ENCODE data around the gene ARHGEF38.
A peak's percentile ranks its signal among the peaks of the same experiment; 100 is the strongest.
"Not testable (repeated sequence)": the region's sequence is repeated elsewhere in the genome, so short reads cannot be mapped to it uniquely, and the experiment has no call there.

The ARHGEF38 gene

GRCh38 chr4:105600951-105601350 is 48.5 kb downstream of the ARHGEF38 start:
- DNase-seq = no peak
- in situ Hi-C loops (cut with HindIII; ENCODE audit: low pct_ligation_motif_present, low pct_unique_long_range_greater_than_20kb, low sequenced_read_pairs) = no loop called here

GRCh38 chr4:105601406-105601805 is 49.0 kb downstream of the ARHGEF38 start:
- no peak for DNase-seq
- in situ Hi-C loops (cut with HindIII; ENCODE audit: low pct_ligation_motif_present, low pct_unique_long_range_greater_than_20kb, low sequenced_read_pairs) = no loop called here

- in situ Hi-C loops (cut with HindIII; ENCODE audit: low pct_ligation_motif_present, low pct_unique_long_range_greater_than_20kb, low sequenced_read_pairs) = no loop called here
- no peak for DNase-seq
Measured at GRCh38 chr4:105603158-105603557, 50.7 kb downstream of the ARHGEF38 start.

- in situ Hi-C loops (cut with HindIII; ENCODE audit: low pct_ligation_motif_present, low pct_unique_long_range_greater_than_20kb, low sequenced_read_pairs) = no loop called here
- DNase-seq = no peak
Measured at GRCh38 chr4:105605493-105605892, 53.1 kb downstream of the ARHGEF38 start.

GRCh38 chr4:105607876-105608275 is 55.5 kb downstream of the ARHGEF38 start:
- in situ Hi-C loops (cut with HindIII; ENCODE audit: low pct_ligation_motif_present, low pct_unique_long_range_greater_than_20kb, low sequenced_read_pairs) = no loop called here
- DNase-seq = no peak

- in situ Hi-C loops (cut with HindIII; ENCODE audit: low pct_ligation_motif_present, low pct_unique_long_range_greater_than_20kb, low sequenced_read_pairs) = not testable (repeated sequence)
Measured at GRCh38 chr4:105609819-105610218, 57.4 kb downstream of the ARHGEF38 start.

GRCh38 chr4:105613306-105613705 is 60.9 kb downstream of the ARHGEF38 start:
- DNase-seq = no peak
- in situ Hi-C loops (cut with HindIII; ENCODE audit: low pct_ligation_motif_present, low pct_unique_long_range_greater_than_20kb, low sequenced_read_pairs) = no loop called here

More at GRCh38 chr4:105609819-105610218, 57.4 kb downstream of the ARHGEF38 start:
- DNase-seq = not testable (repeated sequence)

GRCh38 chr4:105619188-105619931 is 66.9 kb downstream of the ARHGEF38 start:
- in situ Hi-C loops (cut with HindIII; ENCODE audit: low pct_ligation_motif_present, low pct_unique_long_range_greater_than_20kb, low sequenced_read_pairs) = no loop called here
- DNase-seq = no peak

GRCh38 chr4:105620640-105621323 is 68.4 kb downstream of the ARHGEF38 start:
- in situ Hi-C loops (cut with HindIII; ENCODE audit: low pct_ligation_motif_present, low pct_unique_long_range_greater_than_20kb, low sequenced_read_pairs) = no loop called here
- DNase-seq = peak; percentile 86

GRCh38 chr4:105622269-105622668 is 69.8 kb downstream of the ARHGEF38 start:
- in situ Hi-C loops (cut with HindIII; ENCODE audit: low pct_ligation_motif_present, low pct_unique_long_range_greater_than_20kb, low sequenced_read_pairs) = no loop called here
- DNase-seq = peak; percentile 47

GRCh38 chr4:105623099-105623498 is 70.7 kb downstream of the ARHGEF38 start:
- in situ Hi-C loops (cut with HindIII; ENCODE audit: low pct_ligation_motif_present, low pct_unique_long_range_greater_than_20kb, low sequenced_read_pairs) = no loop called here

GRCh38 chr4:105624530-105624929 is 72.1 kb downstream of the ARHGEF38 start:
- in situ Hi-C loops (cut with HindIII; ENCODE audit: low pct_ligation_motif_present, low pct_unique_long_range_greater_than_20kb, low sequenced_read_pairs) = no loop called here
- DNase-seq = peak; percentile 55

More at GRCh38 chr4:105623099-105623498, 70.7 kb downstream of the ARHGEF38 start:
- DNase-seq = no peak

- in situ Hi-C loops (cut with HindIII; ENCODE audit: low pct_ligation_motif_present, low pct_unique_long_range_greater_than_20kb, low sequenced_read_pairs) = no loop called here
Measured at GRCh38 chr4:105625214-105625613, 72.8 kb downstream of the ARHGEF38 start.

GRCh38 chr4:105626846-105627245 is 74.4 kb downstream of the ARHGEF38 start:
- DNase-seq = no peak
- in situ Hi-C loops (cut with HindIII; ENCODE audit: low pct_ligation_motif_present, low pct_unique_long_range_greater_than_20kb, low sequenced_read_pairs) = no loop called here

More at GRCh38 chr4:105625214-105625613, 72.8 kb downstream of the ARHGEF38 start:
- no peak for DNase-seq

GRCh38 chr4:105627620-105628019 is 75.2 kb downstream of the ARHGEF38 start:
- in situ Hi-C loops (cut with HindIII; ENCODE audit: low pct_ligation_motif_present, low pct_unique_long_range_greater_than_20kb, low sequenced_read_pairs) = no loop called here
- DNase-seq = no peak

- in situ Hi-C loops (cut with HindIII; ENCODE audit: low pct_ligation_motif_present, low pct_unique_long_range_greater_than_20kb, low sequenced_read_pairs) = no loop called here
- no peak for DNase-seq
Measured at GRCh38 chr4:105630670-105631655, 78.5 kb downstream of the ARHGEF38 start.

GRCh38 chr4:105631818-105632400 is 79.5 kb downstream of the ARHGEF38 start:
- DNase-seq = peak; percentile 44
- in situ Hi-C loops (cut with HindIII; ENCODE audit: low pct_ligation_motif_present, low pct_unique_long_range_greater_than_20kb, low sequenced_read_pairs) = no loop called here

GRCh38 chr4:105632599-105632998 is 80.2 kb downstream of the ARHGEF38 start:
- in situ Hi-C loops (cut with HindIII; ENCODE audit: low pct_ligation_motif_present, low pct_unique_long_range_greater_than_20kb, low sequenced_read_pairs) = no loop called here
- peak; percentile 15 for DNase-seq
